Cortex of kidney (tissue), 1 donor: ENCODE data around the gene GNG12.
"Not testable (repeated sequence)": the region's sequence is repeated elsewhere in the genome, so short reads cannot be mapped to it uniquely, and the experiment has no call there.

Experiments
- DNase-seq: peaks from one replicate; lab custom pipeline; 2025; lab: John Stamatoyannopoulos, UW

Gene GNG12

GRCh38 chr1:67733681-67734322, 99.5 kb downstream of the GNG12 start:
- DNase-seq, result no peak

DNA sequence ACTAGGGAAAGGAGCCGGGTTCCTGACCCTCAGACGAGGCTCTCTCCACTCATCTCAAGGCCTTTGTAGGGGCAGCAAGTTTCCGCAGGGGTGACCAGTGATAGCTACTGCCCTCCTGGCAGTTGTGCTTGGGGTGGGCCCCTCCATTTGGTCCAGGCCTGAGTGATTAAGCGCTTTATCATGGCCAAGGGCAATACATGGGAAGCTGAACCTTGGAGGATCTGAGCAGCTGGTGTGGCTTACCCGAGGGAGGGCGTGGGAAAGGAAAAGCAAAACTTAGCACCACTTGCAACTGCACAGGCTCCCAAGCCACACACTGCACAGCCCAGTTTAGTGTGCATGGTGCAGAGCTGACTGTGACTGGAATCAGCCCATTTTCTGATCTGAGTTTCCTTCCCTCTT, 100.5 kb downstream of the GNG12 start:
- DNase-seq, result no peak

DNA sequence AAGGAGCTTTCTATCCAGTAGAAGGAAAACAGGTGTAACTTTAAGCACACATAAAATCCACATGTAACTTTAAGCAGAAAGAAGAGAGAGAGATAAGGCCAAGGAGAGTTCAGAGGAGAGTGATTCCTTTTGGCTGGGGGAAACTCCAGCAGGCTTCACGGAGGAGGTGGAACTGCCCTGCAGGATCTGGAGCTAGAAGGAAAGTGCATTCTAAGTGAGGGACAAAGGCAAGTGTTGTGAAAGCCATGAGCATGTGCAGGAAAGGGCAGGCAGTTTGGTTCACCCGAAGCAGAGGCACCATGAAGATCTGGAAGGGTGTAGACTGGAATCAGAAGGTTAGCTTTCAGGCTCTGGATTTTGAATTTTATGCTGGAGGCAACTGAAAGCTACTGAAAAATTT, 101.9 kb downstream of the GNG12 start:
- no peak for DNase-seq

DNA sequence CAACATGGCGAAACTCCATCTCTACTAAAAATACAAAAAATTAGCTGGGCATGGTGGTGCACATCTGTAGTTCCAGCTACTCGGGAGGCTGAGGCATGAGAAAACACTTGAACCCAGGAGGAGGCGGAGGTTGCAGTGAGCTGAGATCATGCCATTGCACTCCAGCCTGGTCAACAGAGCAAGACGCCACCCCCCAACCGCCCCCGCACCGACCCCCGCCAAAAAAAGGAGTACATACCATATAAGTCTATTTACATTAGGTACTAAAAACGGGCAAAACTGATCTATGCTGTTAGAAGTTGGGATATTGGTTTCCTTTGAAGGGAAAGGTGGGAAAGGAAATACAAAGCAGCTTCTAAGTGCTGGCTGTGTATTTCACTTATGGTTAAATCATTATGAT, 103.0 kb downstream of the GNG12 start:
- not testable (repeated sequence) for DNase-seq

DNA sequence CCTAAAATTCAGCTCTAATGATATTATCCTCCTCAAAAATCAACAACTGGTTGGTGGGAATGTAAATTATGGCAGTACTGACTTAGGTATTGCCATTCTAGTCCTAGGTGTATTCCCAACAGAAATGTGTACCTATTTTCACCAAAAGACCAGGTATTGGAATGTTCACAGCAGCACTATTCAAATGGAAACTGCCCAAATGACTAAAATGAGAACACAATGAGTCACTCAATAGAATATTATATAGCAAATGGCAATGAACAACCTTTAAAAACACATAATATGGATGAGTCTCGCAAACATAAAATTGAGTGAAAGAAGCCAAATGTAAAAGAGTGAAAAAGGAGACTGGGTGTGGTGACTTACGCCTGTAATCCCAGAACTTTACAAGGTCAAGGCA, 103.4 kb downstream of the GNG12 start:
- no peak for DNase-seq

DNA sequence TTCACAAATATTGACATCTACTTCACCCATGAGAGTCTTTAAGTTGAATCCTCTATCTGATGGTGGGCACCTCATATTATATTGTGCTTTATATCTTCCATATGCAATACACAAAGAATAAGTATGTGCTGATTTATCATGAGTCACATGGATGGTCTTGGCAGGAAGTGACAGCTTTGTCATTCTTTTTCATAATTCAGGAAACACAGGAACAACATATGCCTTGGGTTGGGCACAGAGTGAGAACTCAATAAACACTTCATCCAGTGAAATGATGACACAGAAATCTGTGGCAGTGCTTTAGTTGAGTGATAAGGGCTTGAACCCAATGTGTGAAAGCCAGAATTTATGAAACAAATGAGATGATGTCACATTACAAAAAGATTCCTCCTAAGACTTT, 107.0 kb downstream of the GNG12 start:
- no peak for DNase-seq

DNA sequence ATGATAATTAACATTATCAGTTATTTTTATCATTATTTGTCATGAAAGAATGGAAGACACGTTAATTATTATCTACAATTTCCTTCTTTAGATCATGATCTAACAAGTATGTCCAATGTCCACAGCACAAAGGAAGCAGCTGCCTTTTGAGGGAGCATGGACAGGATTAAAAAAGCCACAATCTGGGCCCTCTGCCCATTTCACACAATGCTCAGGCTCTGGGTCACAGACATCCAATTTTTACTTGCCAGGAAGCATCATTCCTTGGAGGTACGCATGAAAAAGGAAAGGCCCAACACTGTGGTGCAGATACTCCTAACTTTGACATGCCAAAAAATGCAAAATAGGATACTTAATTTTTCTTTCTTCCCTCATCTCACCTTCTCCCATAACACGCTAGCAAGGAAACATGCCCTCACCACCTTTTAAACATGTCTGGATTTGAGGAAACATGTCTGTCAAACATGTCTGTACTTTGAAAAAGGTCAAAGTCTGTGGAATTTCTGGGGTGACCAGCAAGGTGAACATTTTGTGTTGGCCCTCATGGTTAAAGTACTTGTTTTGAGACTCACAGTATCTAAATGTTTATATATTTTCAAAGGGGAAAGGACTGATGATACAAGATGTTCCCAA, 108.2 kb downstream of the GNG12 start:
- no peak for DNase-seq

DNA sequence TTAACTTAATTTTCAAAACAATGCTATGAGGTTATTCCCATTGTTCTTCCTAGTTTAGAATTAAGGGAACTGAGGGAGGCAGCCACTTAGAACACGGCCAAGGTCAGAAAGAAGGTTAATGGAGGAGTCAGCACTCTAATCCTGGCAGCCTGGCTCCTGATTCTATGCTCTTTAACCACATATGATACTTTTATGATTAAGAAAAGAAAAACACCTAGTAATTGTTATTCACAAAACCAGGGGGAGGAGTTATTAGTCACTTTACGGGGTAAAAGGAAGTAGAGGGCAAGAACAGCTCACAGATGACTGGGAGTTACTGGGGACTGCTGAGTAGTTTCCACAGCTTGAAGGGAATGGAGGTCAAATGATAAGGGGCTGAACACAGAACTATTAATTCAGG, 109.6 kb downstream of the GNG12 start:
- no peak for DNase-seq

GRCh38 chr1:67723126-67723525, 110.1 kb downstream of the GNG12 start:
- no peak for DNase-seq

DNA sequence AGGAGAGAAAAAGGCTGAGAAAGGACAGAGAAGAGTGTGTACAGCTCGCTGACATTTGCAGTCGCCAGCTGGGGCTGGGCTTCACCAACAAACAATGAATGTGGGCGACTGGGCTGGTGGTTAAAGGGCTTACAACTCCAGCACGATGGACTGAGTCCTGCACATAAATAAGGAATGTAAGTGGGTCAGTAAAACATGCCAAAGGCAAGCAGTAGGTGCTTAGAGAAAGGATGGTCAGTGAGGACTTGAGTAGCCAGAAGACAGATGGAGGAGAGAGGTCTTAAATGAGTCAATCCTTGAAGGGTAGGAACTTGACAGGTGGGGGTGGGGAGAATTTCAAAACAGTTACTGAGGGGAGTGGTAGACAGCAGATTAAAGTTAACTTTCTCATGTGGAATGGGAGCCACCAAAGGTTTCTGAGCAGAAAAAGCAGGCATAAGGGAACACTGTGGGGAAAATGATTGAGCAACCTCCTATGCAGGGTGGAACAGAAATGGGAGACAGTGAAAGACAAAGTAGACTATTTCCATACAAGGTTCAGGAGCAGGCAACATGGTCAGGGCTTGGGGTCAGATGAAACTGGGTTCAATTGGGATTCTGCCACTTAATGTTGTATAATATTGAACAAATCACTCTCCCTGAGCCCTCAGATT, 110.8 kb downstream of the GNG12 start:
- no peak for DNase-seq

DNA sequence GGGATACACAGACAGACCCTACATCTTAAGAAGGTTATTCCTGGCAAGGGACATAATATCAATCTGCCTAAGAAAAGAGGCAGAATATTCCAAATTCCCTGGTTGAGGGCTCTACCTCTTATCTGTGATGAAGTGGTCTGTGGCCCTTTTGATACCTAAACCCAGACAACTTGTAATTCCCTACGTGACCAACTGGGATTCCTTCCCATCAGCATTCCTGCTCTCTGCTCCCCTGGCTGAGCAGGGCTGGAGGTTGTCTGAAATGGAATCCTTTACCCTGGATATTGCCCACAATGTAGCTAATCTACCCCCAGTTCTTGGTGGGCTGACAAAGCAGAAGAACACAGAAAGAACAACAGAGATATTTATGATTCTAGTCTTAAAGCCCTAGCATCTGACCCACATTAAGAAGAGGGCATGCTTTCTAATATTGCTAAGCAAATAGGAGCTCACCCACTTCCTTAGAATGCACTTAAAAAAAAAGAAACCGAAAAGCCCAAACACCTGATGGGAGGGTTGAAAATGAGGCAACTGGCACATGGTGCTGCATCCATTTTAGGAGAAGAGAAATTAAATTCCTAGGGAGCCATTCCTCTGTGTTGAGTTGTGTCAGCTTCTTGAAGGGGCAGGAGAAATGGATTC, 111.5 kb downstream of the GNG12 start:
- no peak for DNase-seq

DNA sequence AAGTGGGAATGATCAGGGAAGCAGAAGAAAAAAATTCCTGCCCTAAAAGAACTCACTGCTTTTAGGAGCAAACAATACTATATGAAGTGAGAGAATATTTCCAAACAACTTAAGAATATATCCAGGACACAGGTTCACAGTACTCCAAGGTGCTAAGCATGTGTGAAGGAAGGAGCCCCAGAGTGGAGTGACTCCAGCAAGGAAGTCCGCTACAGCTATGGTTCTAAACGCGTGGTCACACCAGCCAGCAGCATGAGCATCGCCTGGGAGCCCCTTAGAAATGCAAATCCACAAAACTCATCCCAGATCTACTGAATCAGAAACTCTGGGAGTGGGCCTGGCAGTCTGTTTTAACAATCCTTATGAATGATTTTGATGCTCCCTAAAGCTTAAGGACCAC, 112.2 kb downstream of the GNG12 start:
- no peak for DNase-seq

DNA sequence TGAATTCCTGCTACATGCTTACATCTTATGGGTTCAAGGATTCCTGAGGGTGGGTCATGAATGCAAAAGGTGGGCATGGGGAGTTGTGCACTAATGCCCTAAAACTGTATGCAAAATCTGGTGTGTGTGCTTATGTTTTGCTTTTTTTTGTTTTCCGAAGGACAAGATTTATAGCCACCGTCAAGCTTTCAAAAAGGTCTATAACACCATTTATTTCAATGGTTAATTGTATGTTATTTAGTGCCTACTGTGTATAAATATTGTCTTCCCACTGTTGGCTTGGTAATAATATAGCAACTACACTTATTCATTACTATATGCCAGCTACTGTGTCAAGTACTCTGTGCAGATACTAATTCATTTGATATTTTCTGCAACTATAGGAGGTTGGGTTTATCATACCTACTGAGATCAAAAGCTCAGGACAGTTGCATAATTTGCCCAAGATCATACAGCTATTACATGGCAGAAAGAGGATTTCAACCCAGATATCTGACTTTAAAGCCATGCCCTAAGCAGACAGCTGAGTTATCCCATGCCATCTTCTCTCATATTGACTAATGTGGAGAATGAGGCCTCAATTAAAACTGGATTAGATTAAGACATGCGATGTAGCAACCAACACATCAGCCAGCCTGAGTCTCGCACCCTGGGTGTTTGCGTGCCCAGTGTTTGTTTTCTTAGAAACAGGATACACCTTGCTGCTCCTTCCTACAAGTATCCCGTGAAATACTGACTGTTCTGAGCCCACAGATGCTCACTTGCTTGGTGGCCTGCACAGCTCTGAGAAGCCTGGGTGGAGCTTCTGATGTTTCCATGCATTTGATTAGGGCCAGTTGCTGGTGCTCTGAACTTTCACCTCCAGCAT, 113.7 kb downstream of the GNG12 start:
- DNase-seq, result no peak

GRCh38 chr1:67717876-67718275, 115.4 kb downstream of the GNG12 start:
- no peak for DNase-seq

DNA sequence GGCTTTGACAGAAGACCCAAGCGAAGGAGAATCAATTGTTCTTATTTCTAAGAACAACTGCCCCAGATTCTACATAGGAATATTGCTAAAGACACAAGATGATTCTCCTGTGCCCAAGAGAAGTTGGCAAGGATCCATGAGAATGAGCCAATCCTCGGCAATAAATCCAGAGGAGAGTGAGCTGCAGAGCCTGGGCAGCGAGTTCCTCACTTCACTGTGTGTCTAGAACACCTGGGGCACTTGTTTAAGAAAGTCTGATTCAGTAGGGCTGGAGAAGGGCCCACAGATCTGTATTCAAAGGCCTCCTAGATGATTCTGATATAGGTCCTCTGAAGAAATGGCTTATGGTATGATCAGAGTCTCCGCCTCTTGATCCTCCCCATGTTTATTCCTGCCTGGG, 116.5 kb downstream of the GNG12 start:
- DNase-seq, result no peak

GRCh38 chr1:67715819-67716218, 117.4 kb downstream of the GNG12 start:
- DNase-seq, result no peak

DNA sequence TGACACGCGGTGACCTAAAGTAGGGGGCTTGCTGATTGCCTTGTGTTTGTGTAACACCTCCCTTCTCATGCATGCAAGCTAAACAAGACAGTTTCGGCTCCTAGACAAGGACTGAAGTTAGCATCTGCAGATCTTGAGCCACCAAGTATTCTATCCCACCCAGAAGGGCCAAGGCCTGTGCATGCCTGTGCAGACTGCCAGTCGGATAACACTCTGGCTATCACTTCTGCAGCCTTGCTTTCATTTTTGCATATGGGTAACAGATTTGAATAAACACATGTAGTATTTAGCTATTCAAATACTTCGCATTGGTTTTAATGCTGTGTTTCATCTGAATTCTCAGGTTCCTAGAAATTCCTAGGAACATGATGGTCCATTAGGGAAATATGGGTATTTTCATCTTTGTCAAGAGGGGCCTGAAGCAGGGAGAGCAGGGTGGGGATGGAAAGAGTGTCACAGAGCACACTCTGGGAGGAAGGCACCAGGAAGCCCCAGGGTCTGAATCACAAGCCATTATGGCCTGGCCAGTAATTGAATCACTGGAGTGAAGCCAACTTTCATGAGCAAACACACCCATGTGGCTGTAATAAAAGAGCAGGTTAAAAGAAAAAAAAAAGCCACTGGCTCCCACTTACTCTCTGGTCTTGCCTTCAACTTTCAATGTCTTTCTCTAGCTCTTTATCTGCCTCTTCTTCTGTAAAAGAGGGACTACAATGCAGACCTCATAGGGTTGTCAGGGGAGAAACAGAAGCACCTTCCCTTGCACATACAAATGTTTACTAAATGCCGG, 120.0 kb downstream of the GNG12 start:
- DNase-seq, result no peak

DNA sequence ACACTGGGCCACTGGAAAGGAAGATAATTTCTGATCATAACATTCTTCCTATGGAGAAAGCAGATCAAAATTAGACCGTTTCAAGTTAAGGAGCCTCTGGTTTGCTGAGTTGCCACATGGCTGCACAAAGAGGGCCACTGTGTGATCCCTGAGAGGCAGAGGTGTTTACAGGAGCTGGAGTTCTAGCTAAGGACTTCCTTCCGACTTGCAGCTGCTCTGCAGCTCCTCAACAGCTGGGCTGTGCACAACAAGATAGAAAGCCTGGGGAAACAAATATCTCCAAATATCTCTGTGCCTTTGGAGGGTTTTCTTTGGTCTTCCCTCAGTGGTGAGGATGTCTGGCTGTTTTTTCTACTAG, 121.4 kb downstream of the GNG12 start:
- DNase-seq, result no peak

DNA sequence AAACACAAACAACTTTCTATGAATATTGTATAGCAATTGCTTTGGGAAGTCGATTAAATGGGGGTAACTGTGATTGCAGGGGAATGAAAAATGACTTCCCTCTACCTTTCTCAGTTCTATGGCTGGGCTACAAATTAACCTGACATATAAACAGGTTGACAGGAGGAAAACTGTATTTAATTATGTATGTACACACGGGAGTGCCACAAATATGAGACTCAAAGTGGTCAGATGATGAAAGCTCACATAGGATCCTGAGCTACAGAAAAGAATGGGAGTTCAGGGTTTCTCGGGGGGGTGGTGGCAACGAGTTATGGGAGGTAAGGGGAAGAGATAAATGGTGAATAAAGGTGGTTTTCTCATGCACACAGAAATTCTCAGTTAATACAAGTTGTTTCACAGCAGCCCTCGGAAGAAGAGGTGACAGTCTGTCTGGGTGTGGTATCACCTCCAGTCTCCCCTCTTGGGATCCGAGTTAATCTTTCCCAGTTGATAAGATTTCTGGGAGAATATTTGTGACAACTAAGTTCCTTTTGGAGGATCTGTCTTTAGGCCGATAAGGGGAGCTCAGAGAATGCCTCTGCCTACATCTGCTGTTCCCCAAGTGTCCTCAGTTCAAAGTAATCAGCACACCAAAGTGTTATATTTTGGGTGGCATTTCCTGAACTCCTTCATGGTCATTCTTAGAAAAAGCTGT, 122.0 kb downstream of the GNG12 start:
- no peak for DNase-seq

GRCh38 chr1:67710417-67710816, 122.8 kb downstream of the GNG12 start:
- DNase-seq, result no peak

GRCh38 chr1:67708606-67709005, 124.7 kb downstream of the GNG12 start:
- DNase-seq, result no peak
